Transverse colon (tissue), 4 donors: Measurements from ENCODE around the gene SELENOI.

Experiments used
- POLR2AphosphoS5 ChIP-seq, 3 donors: sonication (generic); formaldehyde crosslinking; IDR thresholded peaks; one replicate each; pipeline ENCODE4 v1.6.1; 2016; ENCODE audit warnings: antibody characterized with exemption in 3 of 3
- TF ChIP-seq, protein P1 (sequence below), 5 experiments: fragments of 200-600 bp in 3 of 5; fragments of 450-650 bp in 2 of 5; sonication (generic) in 3 of 5; IDR thresholded peaks; 1 replicate in 2 of 5; 2 replicates in 3 of 5; pipeline ENCODE4 v1.5.1; 2016 to 2017; ENCODE audit warnings: antibody characterized with exemption in 5 of 5, inconsistent platforms in 3 of 5, mild to moderate bottlenecking in 2 of 5, moderate library complexity in 1 of 5

- TF ChIP-seq, protein P1, sequence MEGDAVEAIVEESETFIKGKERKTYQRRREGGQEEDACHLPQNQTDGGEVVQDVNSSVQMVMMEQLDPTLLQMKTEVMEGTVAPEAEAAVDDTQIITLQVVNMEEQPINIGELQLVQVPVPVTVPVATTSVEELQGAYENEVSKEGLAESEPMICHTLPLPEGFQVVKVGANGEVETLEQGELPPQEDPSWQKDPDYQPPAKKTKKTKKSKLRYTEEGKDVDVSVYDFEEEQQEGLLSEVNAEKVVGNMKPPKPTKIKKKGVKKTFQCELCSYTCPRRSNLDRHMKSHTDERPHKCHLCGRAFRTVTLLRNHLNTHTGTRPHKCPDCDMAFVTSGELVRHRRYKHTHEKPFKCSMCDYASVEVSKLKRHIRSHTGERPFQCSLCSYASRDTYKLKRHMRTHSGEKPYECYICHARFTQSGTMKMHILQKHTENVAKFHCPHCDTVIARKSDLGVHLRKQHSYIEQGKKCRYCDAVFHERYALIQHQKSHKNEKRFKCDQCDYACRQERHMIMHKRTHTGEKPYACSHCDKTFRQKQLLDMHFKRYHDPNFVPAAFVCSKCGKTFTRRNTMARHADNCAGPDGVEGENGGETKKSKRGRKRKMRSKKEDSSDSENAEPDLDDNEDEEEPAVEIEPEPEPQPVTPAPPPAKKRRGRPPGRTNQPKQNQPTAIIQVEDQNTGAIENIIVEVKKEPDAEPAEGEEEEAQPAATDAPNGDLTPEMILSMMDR (IDR thresholded peaks at IDR 0.05) = no peak
- no peak for TF ChIP-seq POLR2AphosphoS5 (IDR thresholded peaks at IDR 0.05)
Measured at GRCh38 chr2:26345283-26345544, 729 bp upstream of the SELENOI start.
